Testis (tissue), 3 donors: ENCODE measurements around the gene ZNF641. TPM values are rescaled to one million over a fixed set of nuclear protein-coding genes. Genes with fewer than 3 reads are reported as not detected.

ENCODE experiments used
- DNase-seq: peaks from one replicate; pipeline ENCODE4 v3.0.0-alpha.2; 2019
- H3K27ac ChIP-seq, 2 donors: fragments of 200-600 bp; sonication (generic); one replicate each; pipeline ENCODE4 v1.5.1; 2019
- H3K27me3 ChIP-seq: fragments of 200-600 bp; sonication (generic); one replicate; pipeline ENCODE4 v1.5.1; 2019
- H3K36me3 ChIP-seq: fragments of 200-600 bp; sonication (generic); one replicate; pipeline ENCODE4 v1.5.1; 2017; ENCODE audit warnings: low read depth; ENCODE audit errors: missing control alignments
- H3K4me1 ChIP-seq: fragments of 200-600 bp; sonication (generic); one replicate; pipeline ENCODE4 v1.5.1; 2019
- H3K4me3 ChIP-seq, 2 donors: fragments of 200-600 bp; sonication (generic); one replicate each; pipeline ENCODE4 v1.5.1; 2017 to 2019
- H3K9me3 ChIP-seq: fragments of 200-600 bp; sonication (generic); one replicate; pipeline ENCODE4 v1.5.1; 2017
- POLR2A ChIP-seq: fragments of 450-650 bp; IDR thresholded peaks from one replicate; pipeline ENCODE4 v1.6.1; 2017; ENCODE audit warnings: antibody characterized with exemption, mild to moderate bottlenecking, moderate library complexity
- WGBS, 2 donors: methylation state at CpG; one replicate each; pipeline ENCODE4 v1.1.5; 2018; 5-methylcytosine and 5-hydroxymethylcytosine counted together
- intact Hi-C: fragments of 100-400 bp; cut with DNase I; formaldehyde crosslinking; loops from one replicate; pipeline ENCODE4 v1.15.1; 2023; ENCODE audit warnings: low total_unique reads
- polyA plus RNA-seq: library from polyadenylated mRNA; stranded (reverse); fragments of 350-450 nt; fragmentation: Illumina TruSeq; extraction: RNeasy Lipid Tissue Mini Kit (QIAGEN cat#74804); gene quantifications from one replicate; pipeline ENCODE4 v1.2.3, GENCODE V29; 2014; ENCODE audit warnings: low read depth, low replicate concordance; ENCODE audit not compliant: insufficient read depth
- total RNA-seq, 2 donors: library from RNA; depleted of rRNA; stranded (reverse); fragments of >200 nt; gene quantifications; one replicate each; pipeline ENCODE4 v1.2.3, GENCODE V29; 2016
- TF ChIP-seq, protein P1 (sequence below), 3 experiments: fragments of 450-650 bp in 2 of 3; fragments of 200-600 bp in 1 of 3; sonication (generic) in 1 of 3; IDR thresholded peaks; one replicate each; pipeline ENCODE4 v1.5.1; 2016 to 2019; ENCODE audit warnings: antibody characterized with exemption in 3 of 3, mild to moderate bottlenecking in 2 of 3, moderate library complexity in 1 of 3

Gene ZNF641
- total and polyA plus RNA-seq, 3 donors from 2014 or later = 27.2 to 53.3 (median 40.1) TPM

DNA sequence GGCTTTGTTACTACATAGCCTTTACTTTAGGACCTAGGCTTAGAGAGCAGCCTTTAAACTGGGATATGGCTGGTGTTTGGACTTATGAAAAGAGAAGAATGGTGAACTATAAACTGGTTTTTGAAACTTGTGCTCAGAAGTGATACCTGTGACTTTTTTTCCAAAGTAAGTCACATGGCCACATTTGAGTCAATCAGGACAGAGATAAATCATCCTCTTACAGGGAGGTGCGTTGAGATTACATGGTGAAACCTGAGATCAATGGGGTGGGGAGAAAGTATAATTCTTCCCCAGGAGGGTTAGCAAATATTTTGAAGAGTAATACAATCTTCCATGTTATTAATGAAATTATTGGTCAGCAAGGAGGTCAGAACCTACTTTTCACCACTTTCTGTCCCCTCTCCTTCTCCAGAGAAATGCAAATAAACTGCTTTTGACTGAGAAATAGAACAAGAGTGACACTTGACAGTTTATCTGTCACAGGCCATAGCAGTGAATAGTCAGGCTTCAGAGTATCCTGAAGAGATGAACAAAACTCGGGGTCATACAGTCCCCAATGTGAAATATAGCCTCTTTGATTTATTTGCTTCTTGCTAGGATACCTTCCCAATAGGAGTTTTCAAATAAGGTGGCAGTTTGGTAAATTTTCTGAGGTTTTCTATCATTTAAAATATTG, 11.1 kb upstream of the ZNF641 start:
- DNase-seq = no peak
- no peaks in the 10 kb centered on the region for H3K27me3 ChIP-seq
- WGBS, 2 donors = 75 to 76% methylated on average over 2 of the region's 2 CpGs
- TF ChIP-seq, protein P1, sequence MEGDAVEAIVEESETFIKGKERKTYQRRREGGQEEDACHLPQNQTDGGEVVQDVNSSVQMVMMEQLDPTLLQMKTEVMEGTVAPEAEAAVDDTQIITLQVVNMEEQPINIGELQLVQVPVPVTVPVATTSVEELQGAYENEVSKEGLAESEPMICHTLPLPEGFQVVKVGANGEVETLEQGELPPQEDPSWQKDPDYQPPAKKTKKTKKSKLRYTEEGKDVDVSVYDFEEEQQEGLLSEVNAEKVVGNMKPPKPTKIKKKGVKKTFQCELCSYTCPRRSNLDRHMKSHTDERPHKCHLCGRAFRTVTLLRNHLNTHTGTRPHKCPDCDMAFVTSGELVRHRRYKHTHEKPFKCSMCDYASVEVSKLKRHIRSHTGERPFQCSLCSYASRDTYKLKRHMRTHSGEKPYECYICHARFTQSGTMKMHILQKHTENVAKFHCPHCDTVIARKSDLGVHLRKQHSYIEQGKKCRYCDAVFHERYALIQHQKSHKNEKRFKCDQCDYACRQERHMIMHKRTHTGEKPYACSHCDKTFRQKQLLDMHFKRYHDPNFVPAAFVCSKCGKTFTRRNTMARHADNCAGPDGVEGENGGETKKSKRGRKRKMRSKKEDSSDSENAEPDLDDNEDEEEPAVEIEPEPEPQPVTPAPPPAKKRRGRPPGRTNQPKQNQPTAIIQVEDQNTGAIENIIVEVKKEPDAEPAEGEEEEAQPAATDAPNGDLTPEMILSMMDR (IDR thresholded peaks at IDR 0.05) = no peak
- no peak for TF ChIP-seq POLR2A
- H3K27ac ChIP-seq = no peak overlapping the region
- no peaks in the 10 kb centered on the region for H3K4me1 ChIP-seq
- H3K36me3 ChIP-seq = no peaks in the 10 kb centered on the region
- H3K4me3 ChIP-seq = no peak overlapping the region
- intact Hi-C loops = no loop called here
- H3K9me3 ChIP-seq = no peaks in the 10 kb centered on the region

DNA sequence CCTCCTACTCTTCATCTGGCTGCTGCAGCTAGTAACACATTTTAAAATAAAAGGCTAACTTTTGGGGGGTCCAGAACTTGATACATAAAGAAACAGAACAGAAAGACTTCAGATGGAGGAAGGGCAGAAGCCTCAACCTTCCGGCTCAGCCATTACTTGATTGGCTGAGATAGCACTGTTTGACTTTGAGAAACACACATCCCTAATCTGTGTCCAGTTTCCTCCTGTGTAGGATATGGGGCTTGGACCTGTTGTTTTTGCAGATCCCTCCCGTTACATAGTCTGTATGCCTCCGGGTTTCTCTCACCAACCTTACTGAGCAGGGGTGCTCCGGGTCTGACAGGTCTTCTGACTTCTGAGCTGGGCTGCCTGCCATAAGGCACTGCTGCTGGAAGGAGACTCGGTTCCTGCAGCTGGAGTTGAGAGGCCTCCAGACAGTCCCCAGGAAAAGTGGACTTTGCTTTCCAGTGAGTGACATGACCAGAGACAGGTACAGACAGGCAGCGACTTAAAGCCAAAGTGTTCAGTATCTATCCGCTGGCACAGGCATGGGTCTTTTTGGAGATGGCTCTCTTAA, 8.3 kb upstream of the ZNF641 start:
- TF ChIP-seq, protein P1 (IDR thresholded peaks at IDR 0.05) = no peak
- no peak for TF ChIP-seq POLR2A
- H3K9me3 ChIP-seq = no peaks in the 10 kb centered on the region
- H3K4me1 ChIP-seq = no peaks in the 10 kb centered on the region
- no peak overlapping the region for H3K27ac ChIP-seq
- no peaks in the 10 kb centered on the region for H3K27me3 ChIP-seq
- 82 to 83% methylated on average over 7 of the region's 7 CpGs for WGBS, 2 donors
- intact Hi-C loops = no loop called here
- DNase-seq = no peak
- no peaks in the 10 kb centered on the region for H3K36me3 ChIP-seq
- no peak overlapping the region for H3K4me3 ChIP-seq

DNA sequence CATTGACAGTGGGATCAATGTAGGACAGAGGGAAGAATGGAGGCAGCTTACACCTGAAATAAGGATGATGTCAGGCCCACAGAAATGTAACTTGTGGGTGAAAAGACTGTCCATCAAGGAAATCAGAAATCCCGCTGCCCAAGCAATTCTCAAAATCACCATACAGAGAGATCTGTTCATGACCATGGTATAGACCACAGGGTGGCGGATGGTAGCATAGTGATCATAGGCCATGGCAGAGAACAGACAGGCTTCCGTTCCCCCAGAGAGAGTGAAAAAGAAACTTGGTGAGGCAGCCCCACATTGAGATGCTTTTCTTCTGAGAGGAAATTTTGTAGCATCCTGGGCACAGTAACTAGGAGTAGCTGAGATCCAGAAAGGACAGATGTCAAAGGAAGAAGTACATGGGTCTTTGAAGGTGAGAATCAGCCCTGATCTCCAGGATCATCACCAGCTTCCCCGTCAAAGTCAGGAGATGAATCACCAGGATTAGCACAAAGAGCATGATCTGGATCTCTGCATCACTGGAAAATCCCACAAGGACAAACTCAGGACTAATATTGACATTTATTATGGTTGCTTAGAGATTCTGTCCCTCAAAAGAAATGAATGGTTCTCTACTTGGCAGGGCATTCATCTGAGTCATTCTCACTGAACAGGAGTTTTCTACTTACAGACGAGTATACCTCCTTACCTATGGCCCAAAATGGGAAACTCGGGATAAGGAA, 5.5 kb upstream of the ZNF641 start:
- TF ChIP-seq, protein P1 (IDR thresholded peaks at IDR 0.05) = no peak
- no peak for TF ChIP-seq POLR2A
- DNase-seq = no peak
- WGBS, 2 donors = 86 to 89% methylated on average over 6 of the region's 6 CpGs

DNA sequence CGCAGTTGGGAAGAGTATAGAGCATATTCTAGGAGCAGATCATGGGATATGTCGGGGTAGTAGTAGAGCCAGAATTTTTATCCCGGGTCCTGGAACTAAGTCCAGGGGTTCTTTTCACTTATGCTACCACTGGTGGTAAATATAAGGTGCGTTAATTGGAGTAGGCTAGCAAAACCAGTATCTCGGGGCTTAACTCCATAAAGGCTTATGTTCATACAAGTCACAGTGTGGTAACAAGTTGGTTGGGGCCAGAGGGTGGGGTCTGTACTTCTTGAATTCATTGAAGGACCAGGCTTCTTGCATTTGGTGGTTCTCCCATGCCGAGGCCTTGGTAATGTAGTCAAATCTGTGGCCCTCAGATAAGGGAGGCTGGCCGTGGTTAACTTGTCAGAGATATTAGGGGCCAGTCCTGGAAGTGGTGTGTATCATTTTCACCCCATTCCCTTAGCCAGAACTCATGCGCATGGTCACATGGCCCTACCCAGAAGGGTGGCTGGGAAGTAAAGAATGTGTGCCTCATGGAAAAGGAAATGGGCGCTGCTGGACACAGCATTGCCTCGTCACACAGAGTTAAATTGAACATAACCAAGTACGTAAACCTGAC, 1.5 kb upstream of the ZNF641 start:
- Histone ChIP-seq H3K4me1 (peaks cover 31% of the 10 kb centered on the region), H3K27ac (no peak overlapping the region), H3K36me3 (no peaks in the 10 kb centered on the region), H3K4me3 (no peak overlapping the region), H3K27me3 (no peaks in the 10 kb centered on the region), H3K9me3 (no peaks in the 10 kb centered on the region)
- DNase-seq = no peak
- TF ChIP-seq, protein P1 (IDR thresholded peaks at IDR 0.05) = no peak
- no peak for TF ChIP-seq POLR2A
- intact Hi-C loops = no loop called here
- 81 to 84% methylated on average over 9 to 11 of the region's 11 CpGs for WGBS, 2 donors

More for the DNA sequence above, 5.5 kb upstream of the ZNF641 start:
- H3K27ac ChIP-seq = no peak overlapping the region
- H3K4me1 ChIP-seq = peaks cover 15% of the 10 kb centered on the region
- H3K9me3 ChIP-seq = no peaks in the 10 kb centered on the region
- H3K36me3 ChIP-seq = no peaks in the 10 kb centered on the region
- H3K27me3 ChIP-seq = no peaks in the 10 kb centered on the region
- intact Hi-C loops = no loop called here
- H3K4me3 ChIP-seq = no peak overlapping the region
